ENCODE measurements around the gene ZNF511. TPM values are rescaled to one million over a fixed set of nuclear protein-coding genes. Genes with fewer than 3 reads are reported as not detected.

Gene ZNF511
- total RNA-seq, 1 experiment from 2014 or later = 89.4 TPM

GRCh38 chr10:133359972-133360610 is 51.4 kb downstream of the ZNF511 start:
- H3K27ac Mint-ChIP-seq = no peak overlapping the region
- H3K4me1 Mint-ChIP-seq = peaks cover 0 to 2% of the 10 kb centered on the region in 2 experiments; a peak in 1 of 4 replicates
- H3K27ac ChIP-seq (ENCODE audit: insufficient read length, low read depth, low read length) = no peak overlapping the region
- H4K20me1 ChIP-seq (ENCODE audit: control insufficient read depth, insufficient read depth, insufficient read length) = no peaks in the 10 kb centered on the region
- no peak overlapping the region for H4K91ac ChIP-seq (ENCODE audit: insufficient read length, low read depth, low read length)
- no peak overlapping the region for H4K8ac ChIP-seq (replicated peaks; ENCODE audit: insufficient read length, low read depth, low read length)
- DNase-seq = no peak
- H3K4me3 Mint-ChIP-seq = no peak overlapping the region
- WGBS (ENCODE audit: extremely low coverage, insufficient read length, low lambda C conversion rate) = no CpG with 5 or more reads among the region's 17 CpGs
- no peak overlapping the region for H3K9ac ChIP-seq (ENCODE audit: extremely low read depth, insufficient read length, low read length)
- H3K9me3 ChIP-seq (ENCODE audit: control insufficient read depth, low read depth, low read length) = no peaks in the 10 kb centered on the region
- peaks cover 20 to 35% (median 34%) of the 10 kb centered on the region in 3 experiments; a peak in 6 of 7 replicates for H3K36me3 Mint-ChIP-seq (ENCODE audit: insufficient read depth in 1 of 3, low read depth in 3 of 3)
- H3K27me3 Mint-ChIP-seq (ENCODE audit: low read depth) = peaks cover 24% of the 10 kb centered on the region
- no peak for TF ChIP-seq CTCF (conservative IDR thresholded peaks at IDR 0.05)
- H3K79me1 ChIP-seq (ENCODE audit: insufficient read depth, low read depth, low read length, poor library complexity, severe bottlenecking) = no peaks in the 10 kb centered on the region
- H3K23ac ChIP-seq (ENCODE audit: insufficient read length, low read depth, low read length) = no peak overlapping the region
- no peak overlapping the region for H3K4ac ChIP-seq (ENCODE audit: low read depth, low read length)
- no peak overlapping the region for H2BK12ac ChIP-seq (ENCODE audit: insufficient read length, low read depth, low read length)
- no peak overlapping the region for H2BK15ac ChIP-seq (ENCODE audit: low read depth, low read length)
- no peak overlapping the region for H3K14ac ChIP-seq (ENCODE audit: insufficient read depth, low read length)
- no peaks in the 10 kb centered on the region for H3K9me3 Mint-ChIP-seq
- H3K79me2 ChIP-seq (ENCODE audit: insufficient read depth, low read length) = no peaks in the 10 kb centered on the region
- H2AK5ac ChIP-seq (ENCODE audit: insufficient read length, low read length) = no peak overlapping the region
- H3K56ac ChIP-seq (ENCODE audit: insufficient read length, low read depth, low read length) = no peak overlapping the region
- H2BK120ac ChIP-seq (ENCODE audit: low read depth, low read length, poor library complexity, severe bottlenecking) = no peak overlapping the region
- H3K4me2 ChIP-seq (ENCODE audit: insufficient read depth, insufficient read length, low read length) = no peak overlapping the region
- no peak overlapping the region for H2BK5ac ChIP-seq (ENCODE audit: insufficient read length, low read length)
- H3K18ac ChIP-seq (ENCODE audit: insufficient read length, low read depth, low read length) = no peak overlapping the region
- H2AFZ ChIP-seq (ENCODE audit: low read length) = no peak overlapping the region
- H3K4me1 ChIP-seq (ENCODE audit: insufficient read depth, low read length) = no peaks in the 10 kb centered on the region
- no peak overlapping the region for H3T11ph ChIP-seq (ENCODE audit: low read length)
- no peaks in the 10 kb centered on the region; the same call in 1 of the 2 replicates for H3K27me3 ChIP-seq (ENCODE audit: insufficient read depth, low read length)
- no peaks in the 10 kb centered on the region for H3K23me2 ChIP-seq (ENCODE audit: insufficient read length, low read depth, low read length, poor library complexity, severe bottlenecking)
- no peak overlapping the region for H4K5ac ChIP-seq (ENCODE audit: insufficient read length, low read depth, low read length)
- H2BK20ac ChIP-seq (ENCODE audit: low read depth, low read length, poor library complexity, severe bottlenecking) = no peak overlapping the region
